K562 (cell line): ENCODE data around the gene TNNT1. TPM values are rescaled to one million over a fixed set of nuclear protein-coding genes. Genes with fewer than 3 reads are reported as not detected.

Experiments used
- BCOR ChIP-seq: fragments of 450-650 bp; IDR thresholded peaks from 2 replicates; pipeline ENCODE4 v1.6.1; 2016
- CBFA2T2 ChIP-seq: fragments of 450-650 bp; conservative IDR thresholded peaks from 2 replicates; pipeline ENCODE4 v1.6.1; 2017; ENCODE audit warnings: mild to moderate bottlenecking
- DEAF1 ChIP-seq: fragments of 450-650 bp; formaldehyde crosslinking; IDR thresholded peaks from 2 replicates; pipeline ENCODE4 v1.4.0; 2020; ENCODE audit warnings: mild to moderate bottlenecking, moderate library complexity
- DPF2 ChIP-seq: fragments of 450-650 bp; IDR thresholded peaks from 2 replicates; pipeline ENCODE4 v1.6.1; 2016
- ETV6 ChIP-seq, 3 experiments: fragments of 150-350 bp in 1 of 3; sonication (generic) in 1 of 3; formaldehyde crosslinking in 1 of 3; IDR thresholded peaks; 2 replicates each; pipeline versions ENCODE4 v1.6.1 to v1.8.0; 2014 to 2022; ENCODE audit warnings: borderline replicate concordance in 2 of 3, low read depth in 2 of 3, antibody characterized with exemption in 1 of 3, low read length in 1 of 3, mild to moderate bottlenecking in 1 of 3, missing genetic modification reagents in 1 of 3
- NFIC ChIP-seq: fragments of 450-650 bp; IDR thresholded peaks from 2 replicates; pipeline ENCODE4 v1.6.1; 2017; ENCODE audit warnings: mild to moderate bottlenecking, inconsistent platforms
- POLR3A ChIP-seq: IDR thresholded peaks from 2 replicates; pipeline ENCODE4 v1.6.1; 2011; ENCODE audit warnings: borderline replicate concordance, mild to moderate bottlenecking, moderate library complexity; ENCODE audit not compliant: insufficient read length, insufficient read depth; ENCODE audit errors: extremely low read depth
- PPARD ChIP-seq: fragments of 250-450 bp; sonication (Bioruptor Pico); IDR thresholded peaks from 2 replicates; pipeline ENCODE4 v1.8.0; 2022; ENCODE audit warnings: inconsistent platforms, mild to moderate bottlenecking, moderate library complexity
- RAD21 ChIP-seq, 2 experiments: fragments of 250-450 bp in 1 of 2; fragments of 450-650 bp in 1 of 2; sonication (Bioruptor Pico) in 1 of 2; formaldehyde crosslinking in 1 of 2; IDR thresholded peaks in 1 of 2; conservative IDR thresholded peaks in 1 of 2; 2 replicates each; pipeline versions ENCODE4 v1.4.0 to v1.8.0; 2020 to 2022; ENCODE audit warnings: mild to moderate bottlenecking in 2 of 2, moderate library complexity in 1 of 2
- SMARCB1 ChIP-seq: IDR thresholded peaks from 2 replicates; pipeline ENCODE4 v1.6.1; 2011; ENCODE audit warnings: improper control_type of control experiment, low read depth; ENCODE audit not compliant: insufficient read length
- TCF3 ChIP-seq: sonication (generic); formaldehyde crosslinking; IDR thresholded peaks from 2 replicates; pipeline ENCODE4 v1.4.0; 2020; ENCODE audit warnings: mild to moderate bottlenecking, missing genetic modification reagents
- ZBTB17 ChIP-seq: fragments of 450-650 bp; formaldehyde crosslinking; IDR thresholded peaks from 2 replicates; pipeline ENCODE4 v1.4.0; 2020; ENCODE audit warnings: mild to moderate bottlenecking
- ZBTB26 ChIP-seq: fragments of 450-650 bp; formaldehyde crosslinking; IDR thresholded peaks from 2 replicates; pipeline ENCODE4 v1.4.0; 2022; ENCODE audit warnings: missing genetic modification characterization
- ZNF445 ChIP-seq: fragments of 250-450 bp; sonication (Bioruptor Pico); IDR thresholded peaks from 2 replicates; pipeline ENCODE4 v1.4.0; 2020; ENCODE audit warnings: low read depth, mild to moderate bottlenecking, moderate library complexity
- ZNF699 ChIP-seq: fragments of 250-450 bp; sonication (Bioruptor Pico); IDR thresholded peaks from 2 replicates; pipeline ENCODE4 v1.8.0; 2021; ENCODE audit warnings: mild to moderate bottlenecking, moderate library complexity; ENCODE audit not compliant: insufficient replicate concordance
- polyA plus RNA-seq, 8 experiments: library from polyadenylated mRNA; depleted of rRNA in 4 of 8; stranded (reverse) in 5 of 8; unstranded in 3 of 8; fragments of >200 nt; fragmentation: Nextera tagmentation in 2 of 8; fragmentation: Illumina TruSeq in 1 of 8; extraction: Ambion mirVana in 2 of 8; extraction: Trizol in 1 of 8; gene quantifications; 2 replicates each; pipeline versions ENCODE4 v1.2.1 to v1.2.3, GENCODE V29; 2011 to 2014; ENCODE audit warnings: inconsistent platforms in 1 of 8, missing spikeins in 1 of 8
- total RNA-seq, 7 experiments: library from RNA; depleted of rRNA in 6 of 7; stranded (reverse); fragments of >200 nt in 6 of 7; fragmentation: Illumina TruSeq in 2 of 7; extraction: Trizol in 2 of 7; gene quantifications; 2 replicates each; pipeline versions ENCODE4 v1.2.1 to v1.2.3, GENCODE V29; 2011 to 2021; ENCODE audit warnings: low replicate concordance in 1 of 7
- TF ChIP-seq, protein P1 (sequence below): IDR thresholded peaks from 3 replicates; pipeline ENCODE4 v1.6.1; 2011; ENCODE audit warnings: borderline replicate concordance, mild to moderate bottlenecking; ENCODE audit not compliant: insufficient read length, insufficient read depth
- TF ChIP-seq, protein P2 (sequence below): fragments of 150-350 bp; IDR thresholded peaks from 2 replicates; pipeline ENCODE4 v1.6.1; 2014; ENCODE audit warnings: low read depth, mild to moderate bottlenecking, low read length, borderline replicate concordance
- TF ChIP-seq, protein P3 (sequence below), 2 experiments: fragments of 450-650 bp in 1 of 2; sonication (generic) in 1 of 2; formaldehyde crosslinking in 1 of 2; IDR thresholded peaks in 1 of 2; conservative IDR thresholded peaks in 1 of 2; 2 replicates each; pipeline versions ENCODE4 v1.6.1 to v1.8.1; 2016 to 2023; ENCODE audit warnings: mild to moderate bottlenecking in 2 of 2, moderate library complexity in 2 of 2, inconsistent platforms in 1 of 2, missing genetic modification reagents in 1 of 2

The TNNT1 gene
- total and polyA plus RNA-seq, 9 of the 15 experiments (the other 6 are each of a cell fraction or from before 2014, with no cell fraction given) = 31.8 to 390 (median 227) TPM

DNA sequence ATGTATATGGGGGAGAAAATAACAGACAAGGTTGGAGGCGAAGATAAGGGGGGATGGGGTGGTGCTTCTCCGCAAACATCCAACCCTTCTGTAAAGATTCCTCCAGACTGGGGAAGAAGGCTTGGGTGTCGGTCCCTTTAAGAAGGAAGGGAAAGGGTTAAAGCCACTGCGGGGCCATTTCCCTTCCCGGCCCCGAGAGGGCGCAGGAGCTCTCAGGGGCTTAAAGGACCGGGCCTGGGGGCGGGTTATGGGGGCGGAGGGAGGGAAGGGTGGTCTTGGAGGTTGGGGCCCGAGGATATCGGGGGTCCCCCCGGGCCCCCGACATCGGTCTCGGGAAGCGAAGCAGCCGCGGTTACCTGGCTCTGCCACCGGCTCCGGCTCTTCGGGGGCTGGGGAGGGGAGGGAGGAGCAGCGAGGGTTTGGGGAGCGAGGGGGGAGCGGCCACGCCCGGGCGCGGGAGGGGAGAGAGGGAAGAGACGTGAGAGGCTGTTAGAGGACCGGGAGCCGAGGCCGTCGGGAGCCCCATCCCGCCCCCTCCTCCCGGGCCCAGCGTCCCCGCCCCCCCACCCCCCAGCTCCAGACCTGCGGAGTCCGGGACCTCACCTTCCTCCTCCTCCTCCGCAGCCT, 2.8 kb downstream of the TNNT1 start (continued):
- no peak for TF ChIP-seq POLR3A
- peak; percentile 16; the same call in 1 of the 2 replicates for TF ChIP-seq BCOR
- TF ChIP-seq, protein P1, sequence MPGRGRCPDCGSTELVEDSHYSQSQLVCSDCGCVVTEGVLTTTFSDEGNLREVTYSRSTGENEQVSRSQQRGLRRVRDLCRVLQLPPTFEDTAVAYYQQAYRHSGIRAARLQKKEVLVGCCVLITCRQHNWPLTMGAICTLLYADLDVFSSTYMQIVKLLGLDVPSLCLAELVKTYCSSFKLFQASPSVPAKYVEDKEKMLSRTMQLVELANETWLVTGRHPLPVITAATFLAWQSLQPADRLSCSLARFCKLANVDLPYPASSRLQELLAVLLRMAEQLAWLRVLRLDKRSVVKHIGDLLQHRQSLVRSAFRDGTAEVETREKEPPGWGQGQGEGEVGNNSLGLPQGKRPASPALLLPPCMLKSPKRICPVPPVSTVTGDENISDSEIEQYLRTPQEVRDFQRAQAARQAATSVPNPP = no peak
- TF ChIP-seq, protein P2, sequence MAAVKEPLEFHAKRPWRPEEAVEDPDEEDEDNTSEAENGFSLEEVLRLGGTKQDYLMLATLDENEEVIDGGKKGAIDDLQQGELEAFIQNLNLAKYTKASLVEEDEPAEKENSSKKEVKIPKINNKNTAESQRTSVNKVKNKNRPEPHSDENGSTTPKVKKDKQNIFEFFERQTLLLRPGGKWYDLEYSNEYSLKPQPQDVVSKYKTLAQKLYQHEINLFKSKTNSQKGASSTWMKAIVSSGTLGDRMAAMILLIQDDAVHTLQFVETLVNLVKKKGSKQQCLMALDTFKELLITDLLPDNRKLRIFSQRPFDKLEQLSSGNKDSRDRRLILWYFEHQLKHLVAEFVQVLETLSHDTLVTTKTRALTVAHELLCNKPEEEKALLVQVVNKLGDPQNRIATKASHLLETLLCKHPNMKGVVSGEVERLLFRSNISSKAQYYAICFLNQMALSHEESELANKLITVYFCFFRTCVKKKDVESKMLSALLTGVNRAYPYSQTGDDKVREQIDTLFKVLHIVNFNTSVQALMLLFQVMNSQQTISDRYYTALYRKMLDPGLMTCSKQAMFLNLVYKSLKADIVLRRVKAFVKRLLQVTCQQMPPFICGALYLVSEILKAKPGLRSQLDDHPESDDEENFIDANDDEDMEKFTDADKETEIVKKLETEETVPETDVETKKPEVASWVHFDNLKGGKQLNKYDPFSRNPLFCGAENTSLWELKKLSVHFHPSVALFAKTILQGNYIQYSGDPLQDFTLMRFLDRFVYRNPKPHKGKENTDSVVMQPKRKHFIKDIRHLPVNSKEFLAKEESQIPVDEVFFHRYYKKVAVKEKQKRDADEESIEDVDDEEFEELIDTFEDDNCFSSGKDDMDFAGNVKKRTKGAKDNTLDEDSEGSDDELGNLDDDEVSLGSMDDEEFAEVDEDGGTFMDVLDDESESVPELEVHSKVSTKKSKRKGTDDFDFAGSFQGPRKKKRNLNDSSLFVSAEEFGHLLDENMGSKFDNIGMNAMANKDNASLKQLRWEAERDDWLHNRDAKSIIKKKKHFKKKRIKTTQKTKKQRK = no peak
- no peak for TF ChIP-seq SMARCB1
- no peak for TF ChIP-seq ZNF445 (CRISPR knock-in tag)
- no peak for TF ChIP-seq ZBTB17 (CRISPR knock-in tag)
- no peak for TF ChIP-seq ZBTB26 (CRISPR knock-in tag)
- TF ChIP-seq DPF2 = no peak
- TF ChIP-seq ETV6 (IDR thresholded peaks at IDR 0.05; ENCODE audit: borderline replicate concordance in 1 of 2, low read depth in 2 of 2, low read length in 1 of 2) = 0 out of 4 replicates have a peak, but pooled peaks of 1 of the 2 experiments have one; percentile 19
- TF ChIP-seq ETV6 (CRISPR knock-in tag; IDR thresholded peaks at IDR 0.05; ENCODE audit: borderline replicate concordance) = no peak
- TF ChIP-seq PPARD (CRISPR knock-in tag) = no peak
- TF ChIP-seq RAD21 (CRISPR knock-in tag; conservative IDR thresholded peaks at IDR 0.05 in 1 of 2, IDR thresholded peaks at IDR 0.05 in 1 of 2) = peak; percentile 43 to 53
- TF ChIP-seq NFIC = peak; percentile 37; the same call in 1 of the 2 replicates
- TF ChIP-seq DEAF1 = 0 out of 2 replicates have a peak, but pooled peaks have one; percentile 12
- TF ChIP-seq ZNF699 = no peak
- peak; percentile 60 for TF ChIP-seq TCF3 (CRISPR knock-in tag)
- TF ChIP-seq, protein P3, sequence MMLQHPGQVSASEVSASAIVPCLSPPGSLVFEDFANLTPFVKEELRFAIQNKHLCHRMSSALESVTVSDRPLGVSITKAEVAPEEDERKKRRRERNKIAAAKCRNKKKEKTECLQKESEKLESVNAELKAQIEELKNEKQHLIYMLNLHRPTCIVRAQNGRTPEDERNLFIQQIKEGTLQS (IDR thresholded peaks at IDR 0.05) = no peak
- TF ChIP-seq, protein P3 (CRISPR knock-in tag; conservative IDR thresholded peaks at IDR 0.05) = no peak
- TF ChIP-seq CBFA2T2 = 0 out of 2 replicates have a peak, but pooled peaks have one; percentile 28
